ENCODE results near the gene OR8K5.
"Not testable (repeated sequence)": the region's sequence is repeated elsewhere in the genome, so short reads cannot be mapped to it uniquely, and the experiment has no call there.

Gene OR8K5

GRCh38 chr11:56160217-56160616 is at the start of gene OR8K5:
OR8K5 (minus strand) TSS chr11:56160317; CDS start chr11:56160317, 0 bp downstream.
- DNase-seq: no peak

- no peak for DNase-seq
Measured at GRCh38 chr11:56207790-56208189, 47.7 kb upstream of the OR8K5 start.

- DNase-seq: no peak
Measured at GRCh38 chr11:56197367-56197766, 37.2 kb upstream of the OR8K5 start.

GRCh38 chr11:56196705-56197104 is 36.6 kb upstream of the OR8K5 start:
- DNase-seq: no peak

GRCh38 chr11:56188602-56189001 is 28.5 kb upstream of the OR8K5 start:
- no peak for DNase-seq

- no peak for DNase-seq
Measured at GRCh38 chr11:56183459-56183858, 23.3 kb upstream of the OR8K5 start.

GRCh38 chr11:56176318-56176717 is 16.2 kb upstream of the OR8K5 start, which contains the start of gene OR5J2:
OR5J2 (plus strand) TSS chr11:56176618; CDS start chr11:56176618, 0 bp downstream.
- DNase-seq: no peak

GRCh38 chr11:56172256-56172830 is 12.2 kb upstream of the OR8K5 start:
- no peak for DNase-seq

- no peak for DNase-seq
Measured at GRCh38 chr11:56163804-56164203, 3.7 kb upstream of the OR8K5 start.

- no peak for DNase-seq
Measured at GRCh38 chr11:56152333-56152732, 7.8 kb downstream of the OR8K5 start.

- no peak for DNase-seq
Measured at GRCh38 chr11:56151376-56151775, 8.7 kb downstream of the OR8K5 start.

- DNase-seq: not testable (repeated sequence)
Measured at GRCh38 chr11:56143681-56144080, 16.4 kb downstream of the OR8K5 start.

GRCh38 chr11:56140151-56140661 is 19.9 kb downstream of the OR8K5 start, which contains the start of gene OR8J3:
OR8J3 (minus strand) TSS chr11:56140201; CDS start chr11:56137718, 2,483 bp downstream.
- DNase-seq: no peak

- no peak for DNase-seq
Measured at GRCh38 chr11:56122073-56122472, 38.0 kb downstream of the OR8K5 start, which contains the start of gene OR8H3. OR8H3 (plus strand) TSS chr11:56122373; CDS start chr11:56122373, 0 bp downstream.

Measured in activated naive CD4-positive, alpha-beta T cell treated with Interleukin-2 at 50 U/mL for 16 hours (primary cell).